OCI-LY3 (cell line): Measurements from ENCODE around the gene ZXDC.

Source experiments
- H2AFZ ChIP-seq: fragments of 200-600, 300-600 bp; shearing (Covaris generic); 2 replicates; pipeline ENCODE4 v1.6.0; 2014; ENCODE audit warnings: antibody characterized with exemption, low read depth, low read length
- H3K27ac ChIP-seq: fragments of 200-600, 300-600 bp; sonication (generic); 2 replicates; pipeline ENCODE4 v1.5.1; 2014; ENCODE audit warnings: mild to moderate bottlenecking, low read length, moderate library complexity, mixed read lengths
- H3K27me3 ChIP-seq: fragments of 200-600, 300-600 bp; sonication (generic); 2 replicates; pipeline ENCODE4 v1.6.1; 2014; ENCODE audit warnings: low read depth, low read length, mixed read lengths
- H3K36me3 ChIP-seq: fragments of 200-600, 300-600 bp; sonication (generic); replicated peaks from 2 replicates; pipeline ENCODE3; 2014; ENCODE audit warnings: low read depth, low read length, mixed read lengths
- H3K4me1 ChIP-seq: fragments of 300-600, 200-600 bp; sonication (generic); 2 replicates; pipeline ENCODE4 v1.6.1; 2014; ENCODE audit warnings: low read length, mixed read lengths
- H3K4me2 ChIP-seq: fragments of 200-600, 300-600 bp; sonication (generic); 2 replicates; pipeline ENCODE4 v1.6.1; 2014; ENCODE audit warnings: low read length, mixed read lengths
- H3K4me3 ChIP-seq: fragments of 300-600, 200-600 bp; sonication (generic); 2 replicates; pipeline ENCODE4 v1.5.1; 2014; ENCODE audit warnings: antibody characterized with exemption, mild to moderate bottlenecking, low read length, moderate library complexity
- H3K79me2 ChIP-seq: fragments of 300-600, 200-600 bp; shearing (Covaris generic); 2 replicates; pipeline ENCODE4 v1.6.1; 2014; ENCODE audit warnings: mild to moderate bottlenecking, low read length, mixed read lengths
- H3K9ac ChIP-seq: fragments of 300-600, 200-600 bp; shearing (Covaris generic); 2 replicates; pipeline ENCODE4 v1.6.0; 2014; ENCODE audit warnings: mild to moderate bottlenecking, low read length, moderate library complexity
- H3K9me3 ChIP-seq: fragments of 200-600, 300-600 bp; shearing (Covaris generic); 2 replicates; pipeline ENCODE4 v1.6.1; 2014; ENCODE audit warnings: low read length, mixed read lengths; ENCODE audit not compliant: insufficient read depth
- H4K20me1 ChIP-seq: fragments of 200-600, 300-600 bp; sonication (generic); 2 replicates; pipeline ENCODE4 v1.6.1; 2016; ENCODE audit warnings: low read length, mixed read lengths; ENCODE audit not compliant: insufficient read depth
- CTCF ChIP-seq: fragments of 200-600, 300-600 bp; sonication (generic); IDR thresholded peaks from 2 replicates; pipeline ENCODE4 v1.5.1; 2014; ENCODE audit warnings: antibody characterized with exemption, low read length, low read depth
- EZH2phosphoT487 ChIP-seq: fragments of 200-600 bp; shearing (Covaris generic); IDR thresholded peaks from 2 replicates; pipeline ENCODE4 v1.6.1; 2018; ENCODE audit warnings: antibody characterized with exemption, mixed run types, low read depth

Gene ZXDC

GRCh38 chr3:126394179-126394976 is 81.3 kb downstream of the ZXDC start, which contains the start of gene CFAP100:
Gene CFAP100, plus strand, starts transcription at chr3:126394909. Its CDS starts 1,092 bp downstream, at chr3:126396001.
- Histone ChIP-seq H2AFZ (no peak within 1 kb of the TSS), H3K4me1 (peaks cover 13% of the 10 kb centered on the region), H3K4me2 (no peak within 1 kb of the TSS), H3K79me2 (no peaks in the 10 kb centered on the region), H3K36me3 (peaks cover 4% of the 10 kb centered on the region), H3K9ac (no peak within 1 kb of the TSS), H3K27me3 (peaks cover 16% of the 10 kb centered on the region; the same call in 1 of the 2 replicates), H3K9me3 (peaks cover 7% of the 10 kb centered on the region; the same call in 1 of the 2 replicates), H4K20me1 (no peaks in the 10 kb centered on the region), H3K27ac (no peak within 1 kb of the TSS), H3K4me3 (no peak within 1 kb of the TSS)
- no peak for TF ChIP-seq EZH2phosphoT487
- TF ChIP-seq CTCF, result no peak

- H3K36me3 ChIP-seq, result no peaks in the 10 kb centered on the region
- H3K27ac ChIP-seq, result no peak overlapping the region
- no peak overlapping the region for H3K4me3 ChIP-seq
- no peak for TF ChIP-seq EZH2phosphoT487
- no peak for TF ChIP-seq CTCF
- H2AFZ ChIP-seq, result no peak overlapping the region
- H3K9ac ChIP-seq, result no peak overlapping the region
- no peaks in the 10 kb centered on the region for H3K79me2 ChIP-seq
- H3K4me2 ChIP-seq, result no peak overlapping the region
- peaks cover 16% of the 10 kb centered on the region; the same call in 1 of the 2 replicates for H3K27me3 ChIP-seq
- no peaks in the 10 kb centered on the region for H4K20me1 ChIP-seq
- H3K4me1 ChIP-seq, result peaks cover 5% of the 10 kb centered on the region; the same call in 1 of the 2 replicates
- H3K9me3 ChIP-seq, result peaks cover under 1% of the 10 kb centered on the region; the same call in 1 of the 2 replicates
Measured at GRCh38 chr3:126393563-126393962, 82.1 kb downstream of the ZXDC start.

GRCh38 chr3:126392246-126392645 is 83.4 kb downstream of the ZXDC start:
- no peak overlapping the region for H3K4me2 ChIP-seq
- H3K27ac ChIP-seq, result no peak overlapping the region
- H3K4me1 ChIP-seq, result peaks cover 5% of the 10 kb centered on the region; the same call in 1 of the 2 replicates
- H2AFZ ChIP-seq, result no peak overlapping the region
- H3K36me3 ChIP-seq, result no peaks in the 10 kb centered on the region
- H3K9me3 ChIP-seq, result no peaks in the 10 kb centered on the region
- H4K20me1 ChIP-seq, result no peaks in the 10 kb centered on the region
- no peak overlapping the region for H3K9ac ChIP-seq
- TF ChIP-seq CTCF (no peak), EZH2phosphoT487 (no peak)
- H3K27me3 ChIP-seq, result peaks cover 16% of the 10 kb centered on the region; the same call in 1 of the 2 replicates
- no peaks in the 10 kb centered on the region for H3K79me2 ChIP-seq
- H3K4me3 ChIP-seq, result no peak overlapping the region

- Histone ChIP-seq H3K27ac (no peak overlapping the region), H3K36me3 (no peaks in the 10 kb centered on the region), H2AFZ (no peak overlapping the region), H3K4me1 (peaks cover 5% of the 10 kb centered on the region; the same call in 1 of the 2 replicates), H4K20me1 (no peaks in the 10 kb centered on the region), H3K27me3 (peaks cover 16% of the 10 kb centered on the region; the same call in 1 of the 2 replicates), H3K9me3 (no peaks in the 10 kb centered on the region), H3K4me3 (no peak overlapping the region), H3K4me2 (no peak overlapping the region), H3K9ac (no peak overlapping the region), H3K79me2 (no peaks in the 10 kb centered on the region)
- TF ChIP-seq CTCF, result no peak
- no peak for TF ChIP-seq EZH2phosphoT487
Measured at GRCh38 chr3:126391631-126392030, 84.1 kb downstream of the ZXDC start.
